ENCODE data around the gene GOLGA3.
A peak's percentile ranks its signal among the peaks of the same experiment; 100 is the strongest.
"Not testable (repeated sequence)": the region's sequence is repeated elsewhere in the genome, so short reads cannot be mapped to it uniquely, and the experiment has no call there.

Gene GOLGA3

DNA sequence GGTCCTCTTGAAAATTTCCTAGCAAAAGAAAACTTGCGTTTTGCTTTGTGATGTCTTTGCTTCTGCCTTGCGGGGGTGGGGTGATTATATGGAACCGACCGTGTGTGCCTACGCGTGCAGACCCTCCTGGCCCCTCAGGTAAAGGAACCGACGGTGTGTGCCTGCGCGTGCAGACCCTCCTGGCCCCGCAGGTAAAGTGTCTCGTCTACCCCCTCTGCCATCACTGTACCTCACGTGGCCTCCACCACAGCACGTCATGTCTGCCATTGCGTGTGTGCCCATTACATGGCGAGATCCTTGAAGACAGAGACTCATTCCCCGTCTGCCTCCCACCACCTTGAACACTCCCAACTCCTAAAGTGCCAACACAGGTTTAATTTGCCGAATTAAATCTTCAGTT is 3.6 kb downstream of the GOLGA3 start:
- DNase-seq: no peak
- intact Hi-C loops (cut with DNase I): loop anchor here (10.0 kb wide), 1 partner anchor 60 kb away; the partner anchor contains the start of gene ANKLE2

- intact Hi-C loops (cut with DNase I): loop anchor here (10.0 kb wide), 1 partner anchor 59 kb away; the partner anchor contains the start of gene ANKLE2
- no peak for DNase-seq
Observed at GRCh38 chr12:132824053-132824452, 4.6 kb downstream of the GOLGA3 start.

- intact Hi-C loops (cut with DNase I): no loop called here
- DNase-seq: no peak
Observed at GRCh38 chr12:132818562-132818961, 10.1 kb downstream of the GOLGA3 start.

DNA sequence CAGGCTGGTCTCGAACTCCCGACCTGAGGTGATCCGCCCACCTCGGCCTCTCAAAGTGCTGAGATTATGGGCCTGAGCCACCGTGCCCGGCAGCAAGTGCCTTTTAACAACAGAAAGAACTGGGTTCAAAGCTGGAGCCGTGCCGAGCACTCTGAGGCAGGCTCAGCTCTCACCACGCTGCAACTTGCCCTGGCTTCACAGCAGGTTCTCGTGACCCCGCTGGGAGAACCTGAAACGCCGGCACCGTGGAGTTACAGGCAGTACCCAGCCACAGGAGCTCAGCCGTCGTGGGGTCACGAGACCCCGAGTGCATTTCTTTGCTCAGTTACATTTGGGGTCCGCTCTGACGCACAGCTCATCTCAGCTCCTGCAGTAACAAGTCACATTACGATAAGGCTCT is 14.4 kb downstream of the GOLGA3 start:
- intact Hi-C loops (cut with DNase I): no loop called here
- DNase-seq: no peak

- intact Hi-C loops (cut with DNase I): no loop called here
Observed at GRCh38 chr12:132813443-132813842, 15.2 kb downstream of the GOLGA3 start.

DNA sequence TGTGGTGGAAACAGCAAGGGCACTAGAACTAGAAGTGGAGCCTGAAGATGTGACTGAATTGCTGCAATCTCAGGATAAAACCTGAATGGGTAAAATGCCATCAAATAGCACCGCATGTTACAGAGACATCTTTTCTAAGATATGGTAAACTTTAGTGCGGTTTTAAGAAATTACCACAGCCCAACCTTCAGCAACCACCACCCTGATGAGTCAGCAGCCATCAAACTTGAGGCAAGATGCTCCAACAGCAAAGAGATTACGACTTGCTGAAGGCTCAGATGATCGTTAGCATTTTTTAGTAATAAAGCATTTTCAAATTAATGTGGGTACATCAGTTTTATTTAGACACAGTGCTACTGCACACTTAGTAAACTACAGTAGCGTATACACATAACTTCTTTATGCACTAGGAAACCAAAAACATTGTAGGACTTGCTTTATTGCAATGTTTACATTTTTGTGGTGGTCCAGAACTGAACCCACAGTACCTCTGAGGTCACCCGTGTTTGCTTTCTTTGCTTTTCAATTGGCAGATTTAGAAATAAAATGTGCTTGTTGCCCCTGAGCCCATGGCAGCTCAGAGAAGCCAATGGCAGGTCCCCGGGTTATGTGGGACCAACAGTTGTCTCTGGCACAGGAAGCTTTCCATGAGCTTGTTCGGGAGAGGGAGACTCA is 15.9 kb downstream of the GOLGA3 start:
- peak in 23 of 42 donors; percentile 17 to 69 (median 38) for DNase-seq
- intact Hi-C loops (cut with DNase I): no loop called here

More at GRCh38 chr12:132813443-132813842, 15.2 kb downstream of the GOLGA3 start:
- no peak for DNase-seq

GRCh38 chr12:132809391-132809790 is 19.3 kb downstream of the GOLGA3 start:
- peak in 33 of 42 donors; percentile 11 to 57 (median 31) for DNase-seq
- intact Hi-C loops (cut with DNase I): not testable (repeated sequence)

- peak in 6 of 42 donors; percentile 8 to 48 (median 17) for DNase-seq
- intact Hi-C loops (cut with DNase I): no loop called here
Observed at GRCh38 chr12:132807295-132808092, 21.2 kb downstream of the GOLGA3 start.

GRCh38 chr12:132806857-132807256 is 21.8 kb downstream of the GOLGA3 start:
- intact Hi-C loops (cut with DNase I): no loop called here
- DNase-seq: peak; percentile 36 to 90 (median 73)

DNA sequence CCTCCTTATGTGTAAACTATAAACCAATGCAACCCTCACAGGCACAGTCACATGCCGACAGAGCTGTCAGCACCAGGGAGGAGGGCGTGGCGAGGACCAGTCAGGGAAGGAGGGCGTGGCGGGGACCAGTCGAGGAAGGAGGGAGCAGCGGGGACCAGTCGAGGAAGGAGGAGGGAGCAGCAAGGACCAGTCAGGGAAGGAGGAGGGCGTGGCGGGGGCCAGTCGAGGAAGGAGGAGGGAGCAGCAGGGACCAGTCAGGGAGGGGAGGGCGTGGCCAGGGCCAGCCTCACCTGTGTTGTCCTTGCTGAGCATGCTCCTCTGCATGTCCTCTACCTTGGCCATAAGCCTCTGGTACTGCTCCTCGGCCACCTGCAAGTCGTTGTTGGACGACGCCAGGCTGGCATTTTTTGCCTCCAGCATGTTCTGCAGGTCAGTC is 24.2 kb downstream of the GOLGA3 start:
- intact Hi-C loops (cut with DNase I): no loop called here
- no peak for DNase-seq

GRCh38 chr12:132803888-132804287 is 24.8 kb downstream of the GOLGA3 start:
- DNase-seq: peak in 1 of 42 donors; percentile 60

GRCh38 chr12:132803125-132803524 is 25.5 kb downstream of the GOLGA3 start:
- intact Hi-C loops (cut with DNase I): no loop called here
- no peak for DNase-seq

More at GRCh38 chr12:132803888-132804287, 24.8 kb downstream of the GOLGA3 start:
- intact Hi-C loops (cut with DNase I): no loop called here

- intact Hi-C loops (cut with DNase I): no loop called here
Observed at GRCh38 chr12:132801741-132802140, 26.9 kb downstream of the GOLGA3 start.

GRCh38 chr12:132798836-132799235 is 29.8 kb downstream of the GOLGA3 start:
- intact Hi-C loops (cut with DNase I): no loop called here
- DNase-seq: no peak

More at GRCh38 chr12:132801741-132802140, 26.9 kb downstream of the GOLGA3 start:
- DNase-seq: no peak

GRCh38 chr12:132797820-132798570 is 30.7 kb downstream of the GOLGA3 start:
- intact Hi-C loops (cut with DNase I): no loop called here
- no peak for DNase-seq

GRCh38 chr12:132795847-132796246 is 32.8 kb downstream of the GOLGA3 start:
- DNase-seq: no peak
- intact Hi-C loops (cut with DNase I): no loop called here

- DNase-seq; intact Hi-C loops (cut with DNase I): not testable (repeated sequence)
Observed at GRCh38 chr12:132791940-132792339, 36.7 kb downstream of the GOLGA3 start.

- DNase-seq: no peak
- intact Hi-C loops (cut with DNase I): no loop called here
Observed at GRCh38 chr12:132789099-132789471, 39.6 kb downstream of the GOLGA3 start.

DNA sequence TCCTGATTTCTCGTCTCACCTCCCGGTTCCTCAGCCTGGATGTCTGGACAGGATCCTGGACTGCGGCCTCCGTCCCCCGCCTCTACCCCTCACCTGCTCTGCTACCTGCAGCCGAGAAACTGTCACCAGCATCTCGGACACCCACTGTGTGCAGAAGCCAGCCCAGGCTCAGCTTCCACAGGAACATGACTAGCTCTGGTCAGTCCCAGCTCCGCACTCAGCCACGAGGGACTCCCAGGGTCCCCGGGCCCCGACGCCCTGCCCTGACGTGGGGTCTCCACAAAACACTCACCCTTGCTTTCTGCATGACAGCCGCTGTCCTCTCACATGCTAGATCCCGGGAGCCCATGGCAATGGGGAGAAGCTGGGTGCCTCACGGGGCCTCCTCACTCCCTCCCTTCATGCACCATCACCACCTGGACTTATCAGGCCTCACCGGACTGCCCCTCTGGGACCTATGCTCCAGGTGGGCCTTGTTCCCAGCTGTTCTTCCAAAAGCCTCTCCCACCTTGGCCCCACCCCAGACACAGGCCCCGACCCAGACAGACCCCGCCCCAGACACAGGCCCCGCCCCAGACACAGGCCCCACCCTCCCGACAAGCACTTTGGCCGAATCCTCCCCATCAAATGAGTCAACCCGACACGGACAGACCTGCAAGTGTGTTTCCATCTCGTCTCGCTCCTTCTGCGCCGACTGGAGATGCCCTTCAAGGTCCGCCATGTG is 40.1 kb downstream of the GOLGA3 start:
- intact Hi-C loops (cut with DNase I): no loop called here
- no peak for DNase-seq
